Tibial artery (tissue), 4 donors: ENCODE measurements around the gene SPTB.

Experiments
- DNase-seq, 2 donors: peaks; one replicate each; pipeline ENCODE4 v3.0.0-alpha.2; 2019
- H3K27ac ChIP-seq, 2 donors: fragments of 200-600 bp; sonication (generic) in 1 of 2; 1 replicate in 1 of 2; 2 replicates in 1 of 2; pipeline ENCODE4 v1.5.1; 2018 to 2019; ENCODE audit warnings: mild to moderate bottlenecking in 1 of 2
- H3K27me3 ChIP-seq, 2 donors: fragments of 200-600 bp; sonication (generic) in 1 of 2; one replicate each; pipeline versions ENCODE4 v1.5.1 to v1.6.0; 2016 to 2019
- H3K36me3 ChIP-seq, 3 donors: fragments of 200-600 bp; sonication (generic) in 2 of 3; one replicate each; pipeline ENCODE4 v1.5.1; 2016 to 2019; ENCODE audit warnings: mild to moderate bottlenecking in 2 of 3
- H3K4me1 ChIP-seq, 4 donors: fragments of 200-600 bp; sonication (generic) in 2 of 4; 1 replicate in 3 of 4; 2 replicates in 1 of 4; pipeline ENCODE4 v1.5.1; 2016 to 2019
- H3K4me3 ChIP-seq, 2 donors: fragments of 200-600 bp; sonication (generic) in 1 of 2; 1 replicate in 1 of 2; 2 replicates in 1 of 2; pipeline ENCODE4 v1.5.1; 2018 to 2019; ENCODE audit warnings: mild to moderate bottlenecking in 2 of 2
- H3K9me3 ChIP-seq, 3 donors: fragments of 200-600 bp; sonication (generic) in 1 of 3; one replicate each; pipeline ENCODE4 v1.5.1; 2016 to 2019
- CTCF ChIP-seq, 2 experiments: fragments of 200-600 bp in 1 of 2; fragments of 450-650 bp in 1 of 2; IDR thresholded peaks; one replicate each; pipeline ENCODE4 v1.5.1; 2017 to 2019; ENCODE audit warnings: antibody characterized with exemption in 2 of 2, mild to moderate bottlenecking in 1 of 2, moderate library complexity in 1 of 2
- intact Hi-C: fragments of 100-400 bp; cut with DNase I; formaldehyde crosslinking; loops from one replicate; pipeline ENCODE4 v1.15.0; 2023; ENCODE audit warnings: low total_unique reads

The SPTB gene

DNA sequence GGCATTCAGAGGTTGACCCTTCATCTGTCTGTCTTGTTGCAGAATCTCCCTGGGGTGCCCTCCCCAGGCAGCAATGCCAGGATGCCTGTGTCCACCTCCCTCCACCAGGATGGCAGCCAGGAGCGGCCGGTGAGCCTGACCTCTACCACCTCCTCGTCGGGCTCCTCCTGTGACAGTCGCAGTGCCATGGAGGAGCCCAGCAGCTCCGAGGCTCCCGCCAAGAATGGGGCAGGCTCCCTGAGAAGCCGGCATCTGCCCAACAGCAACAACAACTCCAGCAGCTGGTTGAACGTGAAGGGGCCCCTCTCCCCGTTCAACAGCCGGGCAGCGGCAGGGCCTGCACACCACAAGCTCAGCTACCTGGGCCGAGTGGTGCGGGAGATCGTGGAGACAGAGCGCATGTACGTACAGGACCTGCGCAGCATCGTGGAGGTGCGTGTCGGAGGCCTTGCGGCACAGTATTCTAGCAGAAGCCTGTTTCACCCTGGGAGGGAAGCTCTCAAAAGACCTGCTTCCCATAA is 152.1 kb downstream of the SPTB start:
- H3K27ac ChIP-seq, result peak overlapping the region; percentile 88 to 91
- no peaks in the 10 kb centered on the region for H3K27me3 ChIP-seq
- peak in 1 of 2 donors; percentile 80 for DNase-seq
- TF ChIP-seq CTCF (IDR thresholded peaks at IDR 0.05), result no peak
- H3K4me3 ChIP-seq, result no peak overlapping the region
- H3K4me1 ChIP-seq, result peaks cover 3 to 70% (median 69%) of the 10 kb centered on the region in 4 donors
- intact Hi-C loops, result no loop called here
- H3K9me3 ChIP-seq, result no peaks in the 10 kb centered on the region
- peaks cover 43 to 53% (median 53%) of the 10 kb centered on the region in 3 donors for H3K36me3 ChIP-seq

DNA sequence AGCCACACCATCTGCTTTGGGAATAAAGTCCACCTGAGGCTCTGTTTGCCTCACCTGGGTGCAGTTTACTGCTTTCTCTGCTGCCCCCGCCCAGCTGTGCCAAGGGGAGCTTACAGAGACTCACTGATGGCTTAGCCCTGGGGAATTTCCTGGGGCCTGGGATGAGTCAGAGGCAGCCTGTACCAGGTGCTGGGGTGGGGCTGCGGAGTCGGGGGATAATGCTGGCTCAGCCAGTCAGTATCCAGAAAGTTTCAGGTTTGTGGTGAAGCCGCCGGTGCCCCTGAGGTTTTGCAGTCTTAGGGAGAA is 153.2 kb downstream of the SPTB start:
- Histone ChIP-seq H3K27ac (peak overlapping the region; percentile 88 to 91), H3K27me3 (no peaks in the 10 kb centered on the region), H3K9me3 (no peaks in the 10 kb centered on the region), H3K36me3 (peaks cover 32 to 42% (median 42%) of the 10 kb centered on the region in 3 donors), H3K4me3 (no peak overlapping the region), H3K4me1 (peaks cover 3 to 81% (median 79%) of the 10 kb centered on the region in 4 donors)
- no peak for TF ChIP-seq CTCF (IDR thresholded peaks at IDR 0.05)
- intact Hi-C loops, result no loop called here
- peak in 1 of 2 donors; percentile 70 for DNase-seq

GRCh38 chr14:64725879-64726584 is 153.7 kb downstream of the SPTB start:
- no peak for TF ChIP-seq CTCF (IDR thresholded peaks at IDR 0.05)
- Histone ChIP-seq H3K4me1 (peaks cover 3 to 86% (median 83%) of the 10 kb centered on the region in 4 donors), H3K36me3 (peaks cover 27 to 37% (median 37%) of the 10 kb centered on the region in 3 donors), H3K4me3 (no peak overlapping the region), H3K9me3 (no peaks in the 10 kb centered on the region), H3K27ac (peak overlapping the region; percentile 88 to 91), H3K27me3 (no peaks in the 10 kb centered on the region)
- DNase-seq, result no peak
- intact Hi-C loops, result no loop called here

- intact Hi-C loops, result no loop called here
- no peaks in the 10 kb centered on the region for H3K9me3 ChIP-seq
- peak overlapping the region; percentile 88 to 91 for H3K27ac ChIP-seq
- TF ChIP-seq CTCF (IDR thresholded peaks at IDR 0.05), result no peak
- peaks cover 20 to 30% (median 30%) of the 10 kb centered on the region in 3 donors for H3K36me3 ChIP-seq
- DNase-seq, result peak in 1 of 2 donors; percentile 58
- no peaks in the 10 kb centered on the region for H3K27me3 ChIP-seq
- no peak overlapping the region for H3K4me3 ChIP-seq
- peaks cover 3 to 93% (median 90%) of the 10 kb centered on the region in 4 donors for H3K4me1 ChIP-seq
Observed at GRCh38 chr14:64725261-64725815, 154.4 kb downstream of the SPTB start.

GRCh38 chr14:64724578-64724930 is 155.2 kb downstream of the SPTB start:
- DNase-seq, result peak in 1 of 2 donors; percentile 57
- peak overlapping the region; percentile 88 to 91 for H3K27ac ChIP-seq
- peaks cover 3 to 97% (median 93%) of the 10 kb centered on the region in 4 donors for H3K4me1 ChIP-seq
- H3K4me3 ChIP-seq, result no peak overlapping the region
- H3K27me3 ChIP-seq, result no peaks in the 10 kb centered on the region
- no peak for TF ChIP-seq CTCF (IDR thresholded peaks at IDR 0.05)
- H3K9me3 ChIP-seq, result no peaks in the 10 kb centered on the region
- intact Hi-C loops, result loop anchor here (5.0 kb wide), 1 partner anchor 42 kb away; no protein-coding TSS in a partner anchor
- H3K36me3 ChIP-seq, result peaks cover 16 to 23% (median 22%) of the 10 kb centered on the region in 3 donors
